CD4-positive, CD25-positive, alpha-beta regulatory T cell (primary cell): ENCODE measurements around the gene SLC39A10. TPM values are rescaled to one million over a fixed set of nuclear protein-coding genes. Genes with fewer than 3 reads are reported as not detected.

Experiments used
- ATAC-seq, 2 donors: fragments of 150-1000 bp; cut with Tn5 transposase; one replicate each; pipeline ENCODE4 v1.10.0; 2021; ENCODE audit warnings: low read depth in 2 of 2, moderate number of reproducible peaks in 2 of 2, moderate library complexity in 1 of 2
- DNase-seq, 3 donors: peaks; one replicate each; pipeline versions ENCODE4 v3.0.0 to v3.0.0-alpha.2; 2012 to 2022; ENCODE audit warnings: mixed read lengths in 1 of 3
- H3K27ac ChIP-seq: one replicate; pipeline ENCODE4 v1.7.0; 2013; ENCODE audit warnings: mild to moderate bottlenecking, low read length; ENCODE audit not compliant: insufficient read depth, poor library complexity, severe bottlenecking
- H3K27me3 ChIP-seq: one replicate; pipeline ENCODE4 v1.7.0; 2013; ENCODE audit warnings: low read length; ENCODE audit not compliant: control insufficient read depth, insufficient read depth
- H3K36me3 ChIP-seq: one replicate; pipeline ENCODE4 v1.7.0; 2013; ENCODE audit warnings: mild to moderate bottlenecking, low read length, moderate library complexity; ENCODE audit not compliant: control insufficient read depth, insufficient read depth
- H3K4me1 ChIP-seq: 2 replicates; pipeline ENCODE4 v1.7.0; 2013; ENCODE audit warnings: mild to moderate bottlenecking, low read length; ENCODE audit not compliant: insufficient read depth, control insufficient read depth, poor library complexity, severe bottlenecking
- H3K4me3 ChIP-seq: one replicate; pipeline ENCODE4 v1.7.0; 2013; ENCODE audit warnings: low read depth, mild to moderate bottlenecking, low read length, moderate library complexity
- H3K9me3 ChIP-seq, 2 experiments: 1 replicate in 1 of 2; 2 replicates in 1 of 2; pipeline ENCODE4 v1.7.0; 2013; ENCODE audit warnings: low read length in 2 of 2, mild to moderate bottlenecking in 1 of 2, moderate library complexity in 1 of 2; ENCODE audit not compliant: control insufficient read depth in 2 of 2
- H3K27ac Mint-ChIP-seq, 3 donors: one replicate each; pipeline ENCODE4 v1.8.0; 2020 to 2022; ENCODE audit warnings: mild to moderate bottlenecking in 3 of 3, mixed read lengths in 3 of 3, moderate library complexity in 2 of 3
- H3K27me3 Mint-ChIP-seq: one replicate; pipeline ENCODE4 v1.8.0; 2022; ENCODE audit warnings: mild to moderate bottlenecking, mixed read lengths
- H3K36me3 Mint-ChIP-seq: one replicate; pipeline ENCODE4 v1.8.0; 2020; ENCODE audit warnings: mixed read lengths
- H3K4me1 Mint-ChIP-seq, 4 donors: one replicate each; pipeline ENCODE4 v1.8.0; 2020 to 2022; ENCODE audit warnings: mixed read lengths in 4 of 4, mild to moderate bottlenecking in 1 of 4
- H3K4me3 Mint-ChIP-seq, 4 donors: one replicate each; pipeline ENCODE4 v1.8.0; 2020 to 2022; ENCODE audit warnings: mild to moderate bottlenecking in 4 of 4, mixed read lengths in 4 of 4, moderate library complexity in 3 of 4
- H3K9me3 Mint-ChIP-seq, 7 donors: one replicate each; pipeline ENCODE4 v1.8.0; 2020 to 2022; ENCODE audit warnings: mixed read lengths in 7 of 7, mild to moderate bottlenecking in 3 of 7, moderate library complexity in 2 of 7
- polyA plus RNA-seq, 4 donors: library from polyadenylated mRNA; unstranded; fragments of 300-500 nt; fragmentation: Illumina TruSeq; gene quantifications; one replicate each; pipeline ENCODE4 v1.2.3, GENCODE V29; 2021
- total RNA-seq: library from RNA; stranded (reverse); gene quantifications from one replicate; pipeline ENCODE4 v1.2.3, GENCODE V29; 2022

The SLC39A10 gene
- total and polyA plus RNA-seq, 5 donors from 2014 or later: 9.2 to 66.3 (median 11.5) TPM

DNA sequence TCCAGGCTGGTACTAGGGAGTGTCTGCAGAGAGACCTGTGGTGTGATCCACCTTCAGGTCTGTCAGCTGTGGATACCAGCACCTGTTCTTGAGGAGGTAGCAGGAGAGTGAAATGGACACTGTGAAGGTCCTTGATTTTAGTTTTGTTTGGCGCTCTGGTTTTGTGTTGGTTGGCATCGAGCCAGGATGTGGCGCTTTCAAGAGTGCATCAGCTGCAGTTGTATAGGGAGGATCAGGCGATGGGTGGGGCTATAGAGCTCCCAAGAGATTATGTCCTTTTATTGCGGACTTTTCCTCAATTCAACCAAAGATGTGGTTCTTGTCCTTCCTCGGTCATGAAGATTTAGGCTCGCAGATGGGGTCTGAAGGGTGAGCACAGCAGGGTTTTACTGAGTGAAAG, 37.5 kb downstream of the SLC39A10 start:
- H3K9me3 Mint-ChIP-seq: peaks cover 2 to 24% (median 9%) of the 10 kb centered on the region in 7 donors
- no peak for ATAC-seq
- peaks cover 65% of the 10 kb centered on the region for H3K36me3 Mint-ChIP-seq
- H3K27me3 ChIP-seq: no peaks in the 10 kb centered on the region
- H3K4me3 ChIP-seq: no peak overlapping the region
- H3K4me1 ChIP-seq: peaks cover 16% of the 10 kb centered on the region
- H3K27ac ChIP-seq: no peak overlapping the region
- peak overlapping the region in 1 of 4 donors; percentile 42 for H3K4me3 Mint-ChIP-seq
- peak overlapping the region; percentile 53 to 72 (median 61) for H3K27ac Mint-ChIP-seq
- peaks cover 20% of the 10 kb centered on the region for H3K36me3 ChIP-seq
- H3K4me1 Mint-ChIP-seq: peaks cover 56 to 77% (median 64%) of the 10 kb centered on the region in 4 donors
- no peaks in the 10 kb centered on the region for H3K27me3 Mint-ChIP-seq
- peaks cover 0 to under 1% of the 10 kb centered on the region in 2 experiments for H3K9me3 ChIP-seq
- no peak for DNase-seq

DNA sequence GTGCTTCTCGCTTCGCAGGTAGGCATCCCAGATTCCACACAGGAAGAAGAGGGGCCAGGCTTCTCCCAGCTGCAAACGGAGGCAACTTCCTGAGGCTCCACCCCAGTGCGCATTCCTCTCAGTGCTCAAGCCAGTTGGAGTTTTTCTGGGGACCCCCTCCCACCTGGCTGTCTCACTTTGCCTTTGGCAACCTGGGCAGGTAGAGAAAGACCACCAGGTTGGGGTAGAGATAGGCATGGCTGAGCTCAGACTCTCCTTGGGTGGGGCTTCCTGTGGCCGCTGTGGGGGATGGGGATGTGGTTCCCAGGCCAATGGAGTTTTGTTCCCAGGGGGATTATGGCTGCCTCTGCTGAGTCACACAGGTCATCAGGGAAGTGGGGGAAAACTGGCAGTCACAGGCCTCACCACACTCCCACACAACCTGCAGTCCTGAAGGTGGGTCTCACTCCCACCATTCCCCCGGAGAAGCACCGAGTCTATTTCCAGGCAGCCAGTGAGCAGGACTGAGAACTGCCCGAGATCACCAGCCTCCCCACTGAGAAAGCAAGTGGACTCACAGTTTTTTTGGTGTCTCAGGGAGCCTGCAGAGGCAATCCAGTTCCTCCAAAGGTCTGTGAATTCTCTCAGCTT, 38.1 kb downstream of the SLC39A10 start:
- H3K4me3 Mint-ChIP-seq: no peak overlapping the region
- H3K36me3 Mint-ChIP-seq: peaks cover 68% of the 10 kb centered on the region
- H3K36me3 ChIP-seq: peaks cover 24% of the 10 kb centered on the region
- no peaks in the 10 kb centered on the region for H3K27me3 Mint-ChIP-seq
- no peaks in the 10 kb centered on the region for H3K27me3 ChIP-seq
- no peak overlapping the region for H3K27ac ChIP-seq
- H3K4me1 ChIP-seq: peaks cover 16% of the 10 kb centered on the region
- H3K27ac Mint-ChIP-seq: peak overlapping the region in 1 of 3 donors; percentile 61
- no peak for DNase-seq
- H3K9me3 ChIP-seq: peaks cover under 1 to 6% of the 10 kb centered on the region in 2 experiments
- peaks cover 56 to 80% (median 66%) of the 10 kb centered on the region in 4 donors for H3K4me1 Mint-ChIP-seq
- peaks cover 2 to 30% (median 11%) of the 10 kb centered on the region in 7 donors for H3K9me3 Mint-ChIP-seq
- H3K4me3 ChIP-seq: no peak overlapping the region
- no peak for ATAC-seq

DNA sequence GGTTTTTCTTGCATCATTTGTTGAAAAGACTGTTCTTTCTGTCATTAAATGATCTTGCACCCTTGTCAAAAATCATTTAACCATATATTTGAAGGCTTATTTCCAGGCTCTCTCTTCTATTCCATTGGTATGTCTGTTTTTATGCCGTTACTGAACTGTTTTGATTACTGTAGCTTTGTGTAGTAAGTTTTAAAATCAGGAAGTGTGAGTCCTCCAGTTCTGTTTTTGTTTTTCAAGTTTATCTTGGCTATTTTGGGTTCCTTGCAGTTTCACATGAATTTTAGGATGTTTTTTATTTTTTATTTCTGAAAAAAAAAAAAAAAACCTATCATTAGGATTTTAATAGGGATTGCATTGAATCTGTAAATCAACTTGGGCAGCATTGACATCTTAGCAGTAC, 39.0 kb downstream of the SLC39A10 start:
- Mint-ChIP-seq H3K4me1 (peaks cover 53 to 78% (median 66%) of the 10 kb centered on the region in 4 donors), H3K4me3 (no peak overlapping the region), H3K36me3 (peaks cover 65% of the 10 kb centered on the region), H3K9me3 (peaks cover 2 to 31% (median 17%) of the 10 kb centered on the region in 7 donors), H3K27ac (no peak overlapping the region), H3K27me3 (no peaks in the 10 kb centered on the region)
- Histone ChIP-seq H3K4me1 (peaks cover 16% of the 10 kb centered on the region), H3K27me3 (no peaks in the 10 kb centered on the region), H3K4me3 (no peak overlapping the region), H3K27ac (no peak overlapping the region), H3K36me3 (peaks cover 28% of the 10 kb centered on the region), H3K9me3 (peaks cover 7 to 12% of the 10 kb centered on the region in 2 experiments)
- DNase-seq (no peak), ATAC-seq (no peak)

DNA sequence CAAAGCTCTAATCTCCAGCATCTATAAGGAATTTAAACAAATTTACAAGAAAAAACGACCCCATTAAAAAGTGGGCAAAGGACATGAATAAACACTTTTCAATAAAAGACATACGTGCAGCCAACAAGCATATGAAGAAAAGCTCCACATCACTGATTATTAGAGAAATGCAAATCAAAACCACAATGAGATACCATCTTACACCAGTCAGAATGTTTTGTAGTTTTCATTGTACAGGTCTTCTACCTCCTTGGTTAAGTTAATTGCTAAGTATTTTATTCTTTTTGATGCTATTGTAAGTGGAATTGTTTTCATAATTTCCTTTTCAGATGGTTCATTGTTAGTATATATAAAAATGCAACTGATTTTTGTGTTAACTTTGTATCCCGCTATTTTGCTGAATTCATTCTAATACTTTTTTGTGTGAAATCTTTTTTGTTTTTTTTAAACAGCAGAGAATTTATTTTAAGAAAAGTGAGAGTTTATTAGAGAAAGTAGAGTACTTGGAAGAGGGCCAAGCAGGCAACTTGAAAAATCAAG, 40.7 kb downstream of the SLC39A10 start:
- peaks cover 2 to 28% (median 15%) of the 10 kb centered on the region in 7 donors for H3K9me3 Mint-ChIP-seq
- ATAC-seq: no peak
- peaks cover 7 to 12% of the 10 kb centered on the region in 2 experiments for H3K9me3 ChIP-seq
- no peaks in the 10 kb centered on the region for H3K27me3 Mint-ChIP-seq
- no peaks in the 10 kb centered on the region for H3K27me3 ChIP-seq
- peaks cover 44 to 72% (median 57%) of the 10 kb centered on the region in 4 donors for H3K4me1 Mint-ChIP-seq
- peak overlapping the region in 3 of 4 donors; percentile 13 to 49 (median 20) for H3K4me3 Mint-ChIP-seq
- H3K27ac ChIP-seq: no peak overlapping the region
- peak in 1 of 3 donors; percentile 8 for DNase-seq
- peaks cover 27% of the 10 kb centered on the region for H3K36me3 ChIP-seq
- H3K4me1 ChIP-seq: peaks cover 16% of the 10 kb centered on the region
- H3K27ac Mint-ChIP-seq: peak overlapping the region in 2 of 3 donors; percentile 27 to 28
- peak overlapping the region; percentile 22 for H3K4me3 ChIP-seq
- peaks cover 57% of the 10 kb centered on the region for H3K36me3 Mint-ChIP-seq

DNA sequence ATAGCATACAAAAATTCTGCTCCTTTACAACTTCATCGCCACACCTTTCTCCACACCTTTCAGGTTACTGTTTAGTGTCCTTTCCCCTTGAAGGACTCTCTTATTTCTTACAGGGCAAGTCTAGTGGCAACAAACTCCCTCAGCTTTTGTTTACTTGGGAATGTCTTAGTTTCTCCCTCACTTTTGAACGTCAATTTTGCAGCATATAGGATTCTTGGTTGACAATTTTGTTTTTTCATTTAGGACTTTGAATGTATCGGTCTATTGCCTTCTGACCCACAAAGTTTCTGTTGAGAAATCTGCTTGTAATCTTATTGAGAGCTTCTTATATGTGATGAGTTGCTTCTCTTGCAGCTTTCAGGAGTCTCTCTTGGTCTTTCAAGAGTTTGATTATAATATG, 43.5 kb downstream of the SLC39A10 start:
- no peak for ATAC-seq
- peaks cover 7 to 12% of the 10 kb centered on the region in 2 experiments for H3K9me3 ChIP-seq
- no peak overlapping the region for H3K4me3 ChIP-seq
- H3K4me3 Mint-ChIP-seq: no peak overlapping the region
- no peak overlapping the region for H3K27ac Mint-ChIP-seq
- H3K9me3 Mint-ChIP-seq: peaks cover 2 to 23% (median 11%) of the 10 kb centered on the region in 7 donors
- peaks cover 23% of the 10 kb centered on the region for H3K36me3 ChIP-seq
- H3K27me3 Mint-ChIP-seq: no peaks in the 10 kb centered on the region
- H3K36me3 Mint-ChIP-seq: peaks cover 59% of the 10 kb centered on the region
- H3K27me3 ChIP-seq: no peaks in the 10 kb centered on the region
- no peak for DNase-seq
- H3K4me1 ChIP-seq: peaks cover 16% of the 10 kb centered on the region
- H3K4me1 Mint-ChIP-seq: peaks cover 36 to 57% (median 49%) of the 10 kb centered on the region in 4 donors
- H3K27ac ChIP-seq: no peak overlapping the region

DNA sequence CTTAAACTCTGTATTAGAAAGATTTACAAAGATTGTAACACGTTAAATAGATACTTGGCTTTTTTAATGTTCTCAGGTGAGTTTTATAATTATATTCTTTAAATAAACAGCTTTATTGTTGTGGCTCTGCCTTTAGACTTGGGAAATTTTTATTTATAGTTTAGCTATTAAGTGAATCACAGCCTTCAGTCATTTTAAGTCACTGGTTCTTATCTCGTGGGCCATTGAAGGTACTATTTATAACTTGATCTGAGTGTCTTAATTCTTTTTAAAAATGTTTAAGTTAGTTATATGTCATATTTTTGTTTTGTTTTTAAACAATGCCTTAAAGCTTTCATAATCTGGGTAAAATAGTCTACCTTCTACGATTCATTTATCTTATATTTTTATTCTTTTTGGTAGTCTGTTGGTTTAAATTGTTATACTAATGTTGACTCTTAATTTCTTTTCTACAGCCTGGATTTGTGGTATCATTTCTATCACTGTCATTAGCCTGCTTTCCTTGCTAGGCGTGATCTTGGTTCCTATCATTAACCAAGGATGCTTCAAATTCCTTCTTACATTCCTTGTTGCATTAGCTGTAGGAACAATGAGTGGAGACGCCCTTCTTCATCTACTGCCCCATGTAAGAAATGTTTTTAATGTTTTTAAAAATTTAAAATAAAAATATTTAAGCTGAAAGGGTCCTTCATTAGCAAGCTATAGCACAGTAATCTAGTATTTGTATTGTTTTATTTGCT, 49.3 kb downstream of the SLC39A10 start:
- H3K27ac ChIP-seq: no peak overlapping the region
- Mint-ChIP-seq H3K4me1 (peaks cover 27 to 39% (median 29%) of the 10 kb centered on the region in 4 donors), H3K36me3 (peaks cover 56% of the 10 kb centered on the region), H3K4me3 (no peak overlapping the region), H3K9me3 (peaks cover 0 to 4% (median 0%) of the 10 kb centered on the region in 7 donors), H3K27me3 (no peaks in the 10 kb centered on the region), H3K27ac (no peak overlapping the region)
- no peak for DNase-seq
- no peaks in the 10 kb centered on the region for H3K27me3 ChIP-seq
- H3K4me3 ChIP-seq: no peak overlapping the region
- no peaks in the 10 kb centered on the region for H3K9me3 ChIP-seq
- no peaks in the 10 kb centered on the region for H3K4me1 ChIP-seq
- no peak for ATAC-seq
- H3K36me3 ChIP-seq: peaks cover 48% of the 10 kb centered on the region

DNA sequence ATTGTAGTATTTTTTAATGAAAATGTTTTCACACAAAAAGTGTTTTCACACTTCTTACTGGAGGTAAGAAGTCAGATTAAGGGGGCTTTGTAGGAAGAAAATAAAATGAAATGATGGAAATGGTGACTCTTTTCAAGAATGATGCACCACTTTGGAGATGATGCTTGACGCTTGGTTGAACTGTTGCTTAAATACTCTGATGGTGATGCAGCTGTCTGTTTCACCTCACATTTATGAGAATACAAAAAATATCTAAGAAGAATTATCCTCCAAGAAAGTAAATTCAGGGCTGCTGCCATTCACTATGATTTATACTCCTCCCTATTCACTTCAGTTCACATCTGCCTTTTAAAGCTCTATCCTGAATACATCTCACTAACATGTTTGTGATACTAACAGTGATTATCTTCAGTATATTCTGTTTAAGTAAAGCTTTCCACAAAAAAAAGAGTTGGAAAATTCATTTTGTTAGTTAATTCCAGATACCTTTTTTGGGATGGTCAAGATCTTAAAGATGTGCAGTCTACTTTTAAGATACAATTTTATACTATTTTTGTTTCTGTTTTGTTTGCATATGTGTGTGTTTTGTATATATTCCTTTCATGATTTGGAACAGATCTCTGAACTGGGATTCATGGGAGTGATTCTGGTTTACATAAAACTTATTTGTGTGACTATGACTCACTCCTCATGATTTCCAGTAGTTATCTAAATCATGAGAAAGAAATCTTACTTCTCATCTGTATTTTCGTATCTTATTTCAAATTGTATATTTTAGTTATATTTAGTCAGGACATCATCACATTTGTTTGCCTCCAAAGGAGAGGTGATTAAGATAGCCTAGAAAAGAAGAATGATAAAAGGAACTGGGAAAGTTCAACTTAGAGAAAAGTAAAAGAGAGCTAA, 53.1 kb downstream of the SLC39A10 start:
- Mint-ChIP-seq H3K27me3 (no peaks in the 10 kb centered on the region), H3K36me3 (peaks cover 60% of the 10 kb centered on the region), H3K4me1 (peaks cover 16 to 29% (median 21%) of the 10 kb centered on the region in 4 donors), H3K27ac (peak overlapping the region in 1 of 3 donors; percentile 57), H3K4me3 (no peak overlapping the region), H3K9me3 (peaks cover 0 to 4% (median 0%) of the 10 kb centered on the region in 7 donors)
- H3K4me3 ChIP-seq: no peak overlapping the region
- peaks cover 69% of the 10 kb centered on the region for H3K36me3 ChIP-seq
- ATAC-seq (no peak), DNase-seq (no peak)
- H3K27me3 ChIP-seq: no peaks in the 10 kb centered on the region
- no peaks in the 10 kb centered on the region for H3K9me3 ChIP-seq
- H3K27ac ChIP-seq: no peak overlapping the region
- H3K4me1 ChIP-seq: no peaks in the 10 kb centered on the region
